ENCODE measurements around the gene NOL12. TPM values are rescaled to one million over a fixed set of nuclear protein-coding genes. Genes with fewer than 3 reads are reported as not detected.

NOL12 gene
- polyA plus RNA-seq, 1 of the 3 experiments (the other 2 are of a cell fraction), result 52.2 TPM

GRCh38 chr22:37677493-37677974 lies 8.6 kb upstream of the NOL12 start:
- peak overlapping the region; percentile 65; the same call in 1 of the 2 replicates for H3K9ac ChIP-seq

GRCh38 chr22:37678372-37678771 lies 7.8 kb upstream of the NOL12 start:
- H2AFZ ChIP-seq (ENCODE audit: low read depth), result no peak overlapping the region
- H3K27ac ChIP-seq (ENCODE audit: low read depth in 2 of 2, low read length in 1 of 2), result peak overlapping the region in 1 of 2 experiments; percentile 94; a peak in 2 of 4 replicates
- H3K27me3 ChIP-seq (ENCODE audit: insufficient read depth), result no peaks in the 10 kb centered on the region
- no peaks in the 10 kb centered on the region for H3K9me3 ChIP-seq
- H3K36me3 ChIP-seq (replicated peaks in 1 of 2; ENCODE audit: control insufficient read depth in 1 of 2, insufficient read depth in 2 of 2, low read length in 1 of 2), result peaks cover 17 to 29% of the 10 kb centered on the region in 2 experiments
- peak overlapping the region in 1 of 2 experiments; percentile 92; a peak in 3 of 4 replicates for H3K4me3 ChIP-seq (ENCODE audit: low read depth in 2 of 2, low read length in 1 of 2)
- H3F3A ChIP-seq (replicated peaks; ENCODE audit: insufficient read depth), result peaks cover 70% of the 10 kb centered on the region
- peak overlapping the region; percentile 65; the same call in 1 of the 2 replicates for H3K9ac ChIP-seq
- POLR2A ChIA-PET, result no interaction called here
- peaks cover 45% of the 10 kb centered on the region for H4K20me1 ChIP-seq (ENCODE audit: insufficient read depth)
- H3K4me1 ChIP-seq (ENCODE audit: control insufficient read depth in 1 of 2, insufficient read depth in 2 of 2, low read depth in 1 of 2, low read length in 1 of 2), result peaks cover 16 to 22% of the 10 kb centered on the region in 2 experiments; a peak in 2 of 4 replicates
- no peak for DNase-seq
- CTCF ChIA-PET, result interaction anchor here (1.8 to 44.3 kb wide), 2 partner anchors 17 to 45 kb away, joined by 6 to 898 read pairs; partner anchors contain the start of gene SH3BP1
- no peaks in the 10 kb centered on the region for H3K9me2 ChIP-seq
- H3K4me2 ChIP-seq, result peak overlapping the region; percentile 98
- 98% methylated on average over 6 of the region's 18 CpGs for WGBS (ENCODE audit: low lambda C conversion rate)
- TF ChIP-seq ZBTB33 (IDR thresholded peaks at IDR 0.05; ENCODE audit: borderline replicate concordance, low read depth), result no peak
- TF ChIP-seq EP300 (IDR thresholded peaks at IDR 0.05; ENCODE audit: borderline replicate concordance in 1 of 2, low read depth in 1 of 2, low read length in 1 of 2), result no peak
- no peak for TF ChIP-seq SIN3A (IDR thresholded peaks at IDR 0.05; ENCODE audit: borderline replicate concordance, low read depth, low read length)
- no peak for TF ChIP-seq FOXJ3 (CRISPR knock-in tag; IDR thresholded peaks at IDR 0.05)
- TF ChIP-seq RFX5 (IDR thresholded peaks at IDR 0.05; ENCODE audit: low read length), result no peak
- no peak for TF ChIP-seq NRF1 (IDR thresholded peaks at IDR 0.05; ENCODE audit: low read depth, low read length)
- no peak for TF ChIP-seq CHD2 (IDR thresholded peaks at IDR 0.05; ENCODE audit: low read length, partially characterized antibody)
- no peak for TF ChIP-seq IRF3 (IDR thresholded peaks at IDR 0.05; ENCODE audit: low read depth, low read length)
- no peak for TF ChIP-seq MAX (IDR thresholded peaks at IDR 0.05; ENCODE audit: low read depth)
- no peak for TF ChIP-seq GABPA (IDR thresholded peaks at IDR 0.05; ENCODE audit: low read depth)
- no peak for TF ChIP-seq TEAD4 (IDR thresholded peaks at IDR 0.05; ENCODE audit: borderline replicate concordance, insufficient read depth)
- peaks cover 37% of the 10 kb centered on the region for H3K79me2 ChIP-seq (ENCODE audit: insufficient read depth)

More at GRCh38 chr22:37677493-37677974, 8.6 kb upstream of the NOL12 start:
- Histone ChIP-seq H3K36me3 (replicated peaks in 1 of 2; ENCODE audit: control insufficient read depth in 1 of 2, insufficient read depth in 2 of 2, low read length in 1 of 2) (peaks cover 17 to 29% of the 10 kb centered on the region in 2 experiments), H2AFZ (ENCODE audit: low read depth) (no peak overlapping the region), H3K9me2 (no peaks in the 10 kb centered on the region), H3K79me2 (ENCODE audit: insufficient read depth) (peaks cover 37% of the 10 kb centered on the region), H4K20me1 (ENCODE audit: insufficient read depth) (peaks cover 45% of the 10 kb centered on the region), H3K4me3 (ENCODE audit: low read depth in 2 of 2, low read length in 1 of 2) (peak overlapping the region; percentile 64 to 92), H3K4me2 (peak overlapping the region; percentile 98), H3K27me3 (ENCODE audit: insufficient read depth) (no peaks in the 10 kb centered on the region), H3F3A (replicated peaks; ENCODE audit: insufficient read depth) (peaks cover 70% of the 10 kb centered on the region), H3K27ac (ENCODE audit: low read depth in 2 of 2, low read length in 1 of 2) (peak overlapping the region; percentile 94), H3K4me1 (ENCODE audit: control insufficient read depth in 1 of 2, insufficient read depth in 2 of 2, low read depth in 1 of 2, low read length in 1 of 2) (peaks cover 16 to 22% of the 10 kb centered on the region in 2 experiments; a peak in 2 of 4 replicates), H3K9me3 (no peaks in the 10 kb centered on the region)
- 59% methylated on average over 15 of the region's 15 CpGs for WGBS (ENCODE audit: low lambda C conversion rate)
- POLR2A ChIA-PET, result interaction anchor here (4.5 kb wide), 1 partner anchor 19 kb away, joined by 28 read pairs; the partner anchor contains the start of gene PDXP
- DNase-seq, result no peak
- CTCF ChIA-PET, result interaction anchor here (0.9 to 44.3 kb wide), 3 partner anchors 9 to 44 kb away, joined by 3 to 898 read pairs (median 6); partner anchors contain the start of genes NOL12 and SH3BP1
- TF ChIP-seq MAX (IDR thresholded peaks at IDR 0.05; ENCODE audit: low read depth), result no peak
- no peak for TF ChIP-seq SIN3A (IDR thresholded peaks at IDR 0.05; ENCODE audit: borderline replicate concordance, low read depth, low read length)
- TF ChIP-seq RFX5 (IDR thresholded peaks at IDR 0.05; ENCODE audit: low read length), result no peak
- TF ChIP-seq USF1 (IDR thresholded peaks at IDR 0.05; ENCODE audit: borderline replicate concordance, low read depth), result no peak
- TF ChIP-seq EZH2phosphoT487 (IDR thresholded peaks at IDR 0.05; ENCODE audit: borderline replicate concordance, low read depth), result no peak
- TF ChIP-seq TCF12 (IDR thresholded peaks at IDR 0.05), result no peak
- TF ChIP-seq MEF2A (IDR thresholded peaks at IDR 0.05; ENCODE audit: borderline replicate concordance, low read depth), result no peak
- no peak for TF ChIP-seq SMC3 (IDR thresholded peaks at IDR 0.05; ENCODE audit: low read depth, low read length)
- TF ChIP-seq NFIC (IDR thresholded peaks at IDR 0.05; ENCODE audit: borderline replicate concordance), result no peak
- no peak for TF ChIP-seq TEAD4 (IDR thresholded peaks at IDR 0.05; ENCODE audit: borderline replicate concordance, insufficient read depth)
- TF ChIP-seq MXI1 (IDR thresholded peaks at IDR 0.05; ENCODE audit: low read depth, low read length), result no peak
- TF ChIP-seq RCOR1 (IDR thresholded peaks at IDR 0.05; ENCODE audit: low read length), result no peak
- no peak for TF ChIP-seq FOSL2 (IDR thresholded peaks at IDR 0.05; ENCODE audit: borderline replicate concordance, low read depth)
- no peak for TF ChIP-seq FOXM1 (IDR thresholded peaks at IDR 0.05; ENCODE audit: low read depth)

Measured in SK-N-SH (cell line).